Left lung (tissue), 10 donors: Measurements from ENCODE around the gene CEP63. TPM values are rescaled to one million over a fixed set of nuclear protein-coding genes. Genes with fewer than 3 reads are reported as not detected.

Experiments
- ATAC-seq: fragments of 200-7000 bp; cut with Tn5 transposase; one replicate; pipeline ENCODE4 v1.9.1; 2020; ENCODE audit warnings: moderate library complexity
- DNase-seq, 4 donors: peaks; one replicate each; pipeline ENCODE4 v3.0.0-alpha.2; 2013 to 2020
- H3K27ac ChIP-seq, 2 donors: fragments of 200-600 bp; sonication (generic) in 1 of 2; one replicate each; pipeline versions ENCODE4 v1.5.0 to v1.8.0; 2020 to 2021
- H3K27me3 ChIP-seq, 2 donors: fragments of 200-600 bp; sonication (generic) in 1 of 2; one replicate each; pipeline versions ENCODE4 v1.5.0 to v1.8.0; 2020 to 2021
- H3K36me3 ChIP-seq, 2 donors: fragments of 200-600 bp; sonication (generic) in 1 of 2; one replicate each; pipeline versions ENCODE4 v1.5.0 to v1.8.0; 2020 to 2021
- H3K4me1 ChIP-seq, 2 donors: fragments of 200-600 bp; one replicate each; pipeline ENCODE4 v1.8.0; 2021
- H3K4me3 ChIP-seq, 2 donors: fragments of 200-600 bp; sonication (generic) in 1 of 2; one replicate each; pipeline versions ENCODE4 v1.5.0 to v1.8.0; 2020 to 2021; ENCODE audit warnings: mild to moderate bottlenecking in 1 of 2
- H3K9me3 ChIP-seq, 2 donors: fragments of 200-600 bp; sonication (generic) in 1 of 2; one replicate each; pipeline versions ENCODE4 v1.5.0 to v1.8.0; 2020 to 2021
- intact Hi-C, 2 donors: fragments of 100-400 bp; cut with DNase I; formaldehyde crosslinking; loops; one replicate each; pipeline versions ENCODE4 v1.11.2 to v1.14.2; 2022
- polyA plus RNA-seq, 6 donors: library from polyadenylated mRNA; unstranded; fragments of 120-200 nt; gene quantifications; one replicate each; pipeline ENCODE4 v1.2.1, GENCODE V29; 2013; ENCODE audit not compliant: insufficient read length in 6 of 6
- total RNA-seq, 2 donors: library from RNA; stranded (reverse); fragmentation: NEBNext Ultra II Directional; extraction: Animal tissue kit (Norgen Biotek cat#: 25700); gene quantifications; one replicate each; pipeline ENCODE4 v1.2.1, GENCODE V29; 2021
- TF ChIP-seq, protein P1 (sequence below), 2 donors: fragments of 200-600 bp; sonication (generic) in 1 of 2; IDR thresholded peaks; one replicate each; pipeline versions ENCODE4 v1.5.0 to v1.8.0; 2021; ENCODE audit warnings: antibody characterized with exemption in 2 of 2
- donor health status: DM: no; HTN: yes; CAD: no.
- donor health status: DM: no; HTN: no; CAD: no.

CEP63 gene
- total and polyA plus RNA-seq, 8 donors: 16.1 to 40.4 (median 32.7) TPM

DNA sequence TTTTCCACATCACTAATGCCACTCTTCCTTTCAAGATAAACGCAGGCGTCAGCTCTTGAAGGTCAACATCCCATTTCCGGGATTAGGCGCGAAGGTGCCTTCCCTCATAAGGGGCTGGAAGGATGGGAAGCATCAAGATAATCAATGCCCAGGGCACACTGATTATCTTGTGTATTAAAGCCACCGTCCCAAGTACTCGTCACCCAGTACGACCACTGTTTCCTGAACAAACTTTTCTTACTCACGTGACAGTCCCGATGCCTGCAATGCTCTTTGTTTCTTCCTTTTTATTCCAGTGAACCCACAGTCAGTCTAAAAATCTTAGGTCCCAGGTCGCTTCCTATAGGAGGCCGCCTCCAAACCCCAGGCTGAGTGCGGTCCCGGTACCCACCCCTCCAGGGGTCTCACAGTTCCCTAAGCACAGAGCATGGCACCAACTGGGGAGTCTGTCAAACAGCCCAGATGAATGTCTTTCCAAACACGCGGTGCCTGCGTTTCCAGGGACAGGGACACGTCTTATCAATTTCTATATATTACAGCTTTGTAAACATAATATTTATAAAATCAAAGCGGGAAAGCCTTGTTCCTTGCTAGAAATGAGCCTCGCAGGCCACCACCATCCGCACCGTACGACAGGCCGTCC lies 661 bp upstream of the CEP63 start:
- H3K4me1 ChIP-seq: peaks cover 18 to 62% of the 10 kb centered on the region in 2 donors
- peak; percentile 1 for ATAC-seq
- no peak for DNase-seq
- H3K9me3 ChIP-seq: no peaks in the 10 kb centered on the region
- no peaks in the 10 kb centered on the region for H3K27me3 ChIP-seq
- peak overlapping the region; percentile 65 to 87 for H3K4me3 ChIP-seq
- TF ChIP-seq, protein P1, sequence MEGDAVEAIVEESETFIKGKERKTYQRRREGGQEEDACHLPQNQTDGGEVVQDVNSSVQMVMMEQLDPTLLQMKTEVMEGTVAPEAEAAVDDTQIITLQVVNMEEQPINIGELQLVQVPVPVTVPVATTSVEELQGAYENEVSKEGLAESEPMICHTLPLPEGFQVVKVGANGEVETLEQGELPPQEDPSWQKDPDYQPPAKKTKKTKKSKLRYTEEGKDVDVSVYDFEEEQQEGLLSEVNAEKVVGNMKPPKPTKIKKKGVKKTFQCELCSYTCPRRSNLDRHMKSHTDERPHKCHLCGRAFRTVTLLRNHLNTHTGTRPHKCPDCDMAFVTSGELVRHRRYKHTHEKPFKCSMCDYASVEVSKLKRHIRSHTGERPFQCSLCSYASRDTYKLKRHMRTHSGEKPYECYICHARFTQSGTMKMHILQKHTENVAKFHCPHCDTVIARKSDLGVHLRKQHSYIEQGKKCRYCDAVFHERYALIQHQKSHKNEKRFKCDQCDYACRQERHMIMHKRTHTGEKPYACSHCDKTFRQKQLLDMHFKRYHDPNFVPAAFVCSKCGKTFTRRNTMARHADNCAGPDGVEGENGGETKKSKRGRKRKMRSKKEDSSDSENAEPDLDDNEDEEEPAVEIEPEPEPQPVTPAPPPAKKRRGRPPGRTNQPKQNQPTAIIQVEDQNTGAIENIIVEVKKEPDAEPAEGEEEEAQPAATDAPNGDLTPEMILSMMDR (IDR thresholded peaks at IDR 0.05): no peak
- H3K27ac ChIP-seq: peak overlapping the region; percentile 96
- H3K36me3 ChIP-seq: peaks cover 0 to 25% of the 10 kb centered on the region in 2 donors
- intact Hi-C loops: no loop called here

DNA sequence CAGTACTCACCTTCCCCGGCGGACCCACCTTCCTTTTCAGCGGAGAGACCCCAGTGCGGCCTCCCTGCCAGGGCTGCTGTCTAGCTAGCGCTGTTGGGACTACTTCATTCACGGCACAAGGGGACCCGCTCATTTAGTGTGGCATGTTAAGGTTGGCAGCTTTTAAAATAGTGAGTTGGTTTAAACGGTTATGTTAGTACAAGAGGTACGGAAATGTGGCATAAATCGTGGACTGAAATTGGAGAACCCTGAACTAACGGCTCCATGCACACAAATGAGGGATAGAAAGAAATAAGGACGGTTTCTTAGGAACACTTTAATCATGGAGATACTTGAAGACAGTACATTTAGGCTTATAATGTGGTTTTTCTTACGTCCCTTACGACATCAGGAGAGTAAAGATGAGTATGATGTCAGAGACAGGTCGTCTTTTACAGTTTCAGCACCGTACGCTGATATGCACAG lies 752 bp downstream of the CEP63 start:
- Histone ChIP-seq H3K27ac (peak overlapping the region; percentile 96), H3K27me3 (no peaks in the 10 kb centered on the region), H3K36me3 (peaks cover 0 to 11% of the 10 kb centered on the region in 2 donors), H3K9me3 (no peaks in the 10 kb centered on the region), H3K4me1 (peaks cover 18 to 59% of the 10 kb centered on the region in 2 donors), H3K4me3 (peak overlapping the region; percentile 65 to 87)
- TF ChIP-seq, protein P1 (IDR thresholded peaks at IDR 0.05): no peak
- intact Hi-C loops: no loop called here
- no peak for DNase-seq
- ATAC-seq: peak; percentile 3

DNA sequence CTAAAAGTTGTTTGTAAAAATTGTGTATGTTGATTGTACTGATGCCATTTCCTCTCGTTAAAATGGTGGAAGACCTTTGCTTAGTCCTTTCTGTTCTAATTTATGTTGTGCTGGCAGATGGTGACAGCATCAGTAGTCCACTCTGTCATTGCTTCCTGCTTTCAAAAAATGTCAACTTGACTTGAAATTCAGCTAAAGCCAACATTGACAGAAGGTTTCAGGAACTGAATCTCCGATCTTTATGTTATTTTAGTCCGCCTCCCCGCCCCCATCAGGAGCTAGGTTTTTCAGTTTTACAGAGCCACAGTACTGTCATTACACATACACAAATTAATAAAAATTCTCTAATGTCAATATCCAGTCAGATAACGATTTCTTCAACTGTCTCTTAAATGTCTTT lies 1.5 kb downstream of the CEP63 start:
- TF ChIP-seq, protein P1 (IDR thresholded peaks at IDR 0.05): no peak
- peaks cover 18 to 55% of the 10 kb centered on the region in 2 donors for H3K4me1 ChIP-seq
- H3K9me3 ChIP-seq: no peaks in the 10 kb centered on the region
- H3K36me3 ChIP-seq: peaks cover 0 to 3% of the 10 kb centered on the region in 2 donors
- H3K27me3 ChIP-seq: no peaks in the 10 kb centered on the region
- ATAC-seq (no peak), DNase-seq (no peak)
- peak overlapping the region; percentile 96 for H3K27ac ChIP-seq
- H3K4me3 ChIP-seq: peak overlapping the region; percentile 65 to 87
- intact Hi-C loops: no loop called here

DNA sequence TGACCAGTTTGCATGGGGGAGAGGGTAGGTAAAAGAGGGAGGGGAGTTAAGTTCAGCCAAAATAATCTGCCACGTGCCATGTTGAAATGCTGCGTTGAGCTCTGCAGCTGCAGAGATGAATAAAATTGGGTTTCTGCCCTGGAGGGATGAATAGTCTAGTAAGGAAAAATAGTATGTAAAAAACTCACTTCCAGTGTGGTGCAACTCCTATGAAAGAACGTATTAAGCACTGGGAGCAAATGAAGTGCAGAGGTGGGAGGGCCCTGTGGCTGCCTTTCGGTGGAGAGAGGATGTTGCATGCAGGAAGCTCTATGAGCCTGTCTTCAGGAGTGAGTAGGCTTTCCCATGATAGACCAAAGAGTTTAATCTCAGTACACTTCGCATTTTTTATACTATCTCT lies 8.6 kb downstream of the CEP63 start:
- no peaks in the 10 kb centered on the region for H3K27me3 ChIP-seq
- ATAC-seq (no peak), DNase-seq (no peak)
- TF ChIP-seq, protein P1 (IDR thresholded peaks at IDR 0.05): no peak
- H3K9me3 ChIP-seq: no peaks in the 10 kb centered on the region
- H3K4me1 ChIP-seq: peaks cover 0 to 10% of the 10 kb centered on the region in 2 donors
- no peak overlapping the region for H3K27ac ChIP-seq
- no peak overlapping the region for H3K4me3 ChIP-seq
- intact Hi-C loops: no loop called here
- H3K36me3 ChIP-seq: peaks cover 0 to 6% of the 10 kb centered on the region in 2 donors

DNA sequence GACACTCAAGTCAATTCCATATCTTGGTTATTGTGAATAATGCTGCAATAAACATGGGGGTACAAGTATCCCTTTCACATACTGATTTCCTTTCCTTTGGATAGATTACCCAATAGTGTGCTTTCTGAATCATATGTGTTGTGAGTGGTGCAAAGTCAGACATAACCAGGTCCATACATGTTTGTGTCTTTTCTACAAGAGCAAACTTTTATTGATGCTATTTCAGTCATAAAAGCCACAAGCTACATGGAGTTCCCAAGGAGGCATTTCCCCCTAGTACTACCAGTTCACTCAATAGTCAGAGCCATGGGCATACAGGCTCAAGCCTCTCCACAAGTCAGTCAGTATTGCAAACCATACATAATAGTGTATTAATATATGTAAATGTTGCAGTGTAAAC lies 10.1 kb downstream of the CEP63 start:
- ATAC-seq (no peak), DNase-seq (no peak)
- Histone ChIP-seq H3K4me1 (peaks cover 0 to 8% of the 10 kb centered on the region in 2 donors), H3K9me3 (no peaks in the 10 kb centered on the region), H3K27ac (no peak overlapping the region), H3K27me3 (no peaks in the 10 kb centered on the region), H3K4me3 (no peak overlapping the region), H3K36me3 (peaks cover 0 to 6% of the 10 kb centered on the region in 2 donors)
- intact Hi-C loops: no loop called here
- TF ChIP-seq, protein P1 (IDR thresholded peaks at IDR 0.05): no peak
